HG03521 (cell line): ENCODE measurements around the gene EIF4EBP2.

Source experiments
- ATAC-seq: cut with Tn5 transposase; IDR thresholded peaks from one replicate; pipeline ENCODE4 v1.9.1; 2021; ENCODE audit warnings: mild to moderate bottlenecking, moderate library complexity; ENCODE audit not compliant: unreplicated experiment

Gene EIF4EBP2

DNA sequence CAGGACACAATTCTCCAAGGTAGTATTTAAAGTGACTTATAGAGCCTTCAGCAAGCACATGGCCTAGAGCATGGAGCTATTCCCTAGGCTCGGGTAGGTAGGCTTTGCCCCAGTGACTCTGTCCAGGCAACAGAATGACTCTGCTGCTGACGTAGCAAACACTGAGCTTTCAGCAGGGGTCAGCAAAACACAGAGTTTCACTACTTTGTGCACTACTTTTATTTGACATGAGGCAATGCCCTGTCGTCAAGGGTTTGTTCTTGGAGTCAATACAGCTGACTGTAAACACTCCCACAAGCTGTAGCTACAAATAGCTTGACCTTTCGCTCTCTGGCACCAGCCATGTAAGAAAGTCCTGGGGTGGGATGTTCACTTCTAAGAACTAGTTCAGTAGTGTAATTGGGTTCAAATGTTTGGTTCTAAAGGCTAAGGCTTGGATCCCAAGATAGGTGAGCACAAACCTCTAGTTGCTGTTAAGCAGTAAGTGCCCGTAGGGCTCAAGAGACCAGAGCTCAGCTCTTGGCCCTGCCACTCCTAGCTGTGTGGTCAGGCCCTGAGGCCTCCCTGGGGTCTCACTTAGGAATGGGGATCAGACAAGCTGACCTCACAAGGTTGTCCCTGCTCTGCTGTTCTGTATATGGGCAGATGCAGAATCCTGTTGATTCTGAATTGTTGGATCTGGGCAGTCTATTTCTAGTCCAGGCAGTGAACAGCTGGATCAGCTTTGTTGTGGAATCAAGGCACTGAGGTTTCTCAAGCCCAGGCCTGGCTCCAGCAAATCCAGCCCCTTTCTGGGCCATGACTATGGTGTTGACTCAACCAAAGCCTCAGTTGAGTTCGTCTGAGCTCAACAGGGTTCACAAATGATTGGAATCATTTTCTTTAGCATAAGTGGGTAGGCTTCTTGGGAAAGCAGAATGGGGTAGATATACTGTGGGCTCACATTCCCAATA, 26.8 kb downstream of the EIF4EBP2 start:
- no peak for ATAC-seq

DNA sequence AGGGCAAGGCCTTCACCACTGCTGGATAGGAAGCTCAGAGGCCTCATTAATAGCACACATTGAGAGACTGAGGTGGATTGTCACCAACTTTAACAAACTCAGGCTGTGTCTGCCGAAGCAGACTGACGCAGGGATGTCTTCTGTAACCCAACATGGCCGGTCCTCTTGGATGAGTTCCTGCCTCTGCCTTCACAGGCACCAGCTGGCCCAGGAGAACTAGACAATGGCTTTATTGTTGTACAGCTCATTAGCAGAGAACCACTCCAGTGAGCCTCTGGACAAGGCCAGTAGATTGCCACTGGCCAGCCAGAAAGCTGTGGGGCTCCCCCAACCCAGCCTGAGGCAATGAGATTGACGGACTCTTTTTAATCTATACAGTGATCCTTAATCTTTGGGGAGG, 28.2 kb downstream of the EIF4EBP2 start:
- no peak for ATAC-seq

DNA sequence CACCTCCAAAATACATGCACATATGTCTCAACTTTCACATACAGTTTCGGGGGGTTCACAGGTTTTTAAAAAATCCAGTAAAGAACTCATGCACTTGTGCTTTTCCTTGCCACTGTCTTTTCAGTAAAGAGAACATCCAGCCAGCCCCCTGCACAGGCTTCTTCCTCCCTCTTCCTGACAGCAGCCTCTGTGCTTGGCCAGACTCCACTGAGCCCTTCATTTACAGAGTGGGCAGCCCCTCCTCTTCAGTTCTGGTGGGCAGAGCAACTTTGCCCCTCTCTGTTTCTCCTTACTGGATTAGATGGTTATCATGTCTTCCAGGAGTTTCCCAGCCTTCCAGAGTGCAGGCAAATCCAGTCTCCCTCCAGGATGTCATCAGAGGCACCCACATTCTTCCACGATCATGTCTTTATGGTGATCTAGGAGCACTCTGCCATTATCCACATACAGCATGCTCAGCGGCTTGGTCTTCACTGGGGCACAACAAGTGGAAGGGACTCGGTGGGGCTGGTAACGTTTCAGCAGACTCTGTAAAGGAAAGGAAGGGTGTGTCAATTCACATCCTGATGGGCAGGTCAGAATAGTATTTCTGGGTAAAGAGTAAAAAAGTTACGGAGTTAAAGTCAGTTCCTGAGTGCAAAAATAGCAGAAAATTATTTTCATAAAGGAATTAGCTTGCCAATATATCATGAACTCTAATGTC, 28.8 kb downstream of the EIF4EBP2 start:
- no peak for ATAC-seq

DNA sequence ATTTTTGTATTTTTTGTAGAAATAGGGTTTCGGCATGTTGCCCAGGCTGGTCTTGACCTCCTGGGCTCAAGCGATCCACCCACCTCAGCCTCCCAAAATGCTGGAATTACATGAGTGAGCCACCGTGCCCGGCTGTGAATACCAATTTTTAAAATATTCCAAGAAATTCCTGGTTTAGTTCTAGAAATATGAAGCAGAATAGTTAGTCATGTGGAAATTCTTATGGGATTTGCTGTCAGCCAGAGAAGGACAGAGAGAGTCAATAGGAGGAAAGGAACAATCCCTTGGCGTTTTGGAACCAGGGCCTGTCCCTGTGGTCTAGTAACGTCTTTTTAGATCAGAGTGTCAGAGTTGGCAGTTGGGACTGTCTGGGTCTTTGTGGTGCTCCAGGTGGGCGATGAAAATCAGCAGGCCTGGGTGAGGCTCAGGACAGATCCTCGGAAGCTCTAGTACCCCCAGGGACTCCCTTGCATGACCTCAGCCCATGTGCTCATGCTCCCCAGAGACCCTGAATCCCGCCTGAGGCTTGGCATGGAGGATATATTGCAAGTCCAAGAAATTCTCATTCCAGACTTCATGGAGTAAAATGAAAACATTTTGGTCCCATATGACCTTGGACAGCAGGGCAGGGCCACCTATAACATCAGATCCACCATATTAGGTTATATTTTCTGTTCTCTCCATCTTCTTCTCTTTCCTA, 29.8 kb downstream of the EIF4EBP2 start:
- ATAC-seq: no peak

DNA sequence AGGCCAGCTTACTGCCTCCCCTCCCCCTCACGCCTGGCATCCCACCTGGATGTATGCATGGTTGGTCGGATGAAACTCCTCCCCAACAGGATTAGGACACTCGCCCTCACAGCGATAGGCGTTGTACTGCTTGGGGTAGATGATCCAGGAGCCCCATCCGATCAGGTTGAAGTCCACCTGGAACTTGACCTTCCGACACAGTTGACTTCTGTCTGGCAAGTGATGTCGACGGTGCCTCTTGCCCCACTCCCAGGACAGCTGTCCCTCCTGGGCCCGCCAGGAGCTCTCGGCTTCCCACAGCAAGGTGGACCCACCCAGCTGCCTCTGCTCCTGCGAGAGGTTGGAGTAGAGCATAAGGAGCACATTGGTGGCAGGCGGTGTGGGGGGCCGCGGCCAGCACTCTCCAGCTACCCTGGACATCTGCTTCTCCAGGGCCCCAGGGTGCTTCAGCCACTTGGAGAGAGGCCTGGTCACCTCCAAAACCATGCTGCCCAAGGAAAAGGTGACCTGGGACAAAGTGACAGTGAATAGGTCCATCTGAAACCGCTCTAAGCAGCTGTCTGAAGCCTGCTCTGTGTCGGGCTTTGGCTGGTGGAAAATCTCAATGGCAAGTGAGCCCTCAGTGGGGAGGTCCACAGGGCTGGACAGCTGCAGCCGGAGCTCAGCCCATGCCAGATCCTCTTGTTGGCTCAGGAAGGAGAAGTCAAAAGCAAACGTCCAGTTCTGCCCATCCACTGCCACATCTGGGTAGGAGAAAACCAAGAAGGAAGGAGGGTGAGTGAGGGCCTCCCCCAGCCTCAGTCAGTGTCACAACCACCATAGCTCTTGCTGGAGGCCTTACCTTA, 31.5 kb downstream of the EIF4EBP2 start:
- ATAC-seq: no peak

DNA sequence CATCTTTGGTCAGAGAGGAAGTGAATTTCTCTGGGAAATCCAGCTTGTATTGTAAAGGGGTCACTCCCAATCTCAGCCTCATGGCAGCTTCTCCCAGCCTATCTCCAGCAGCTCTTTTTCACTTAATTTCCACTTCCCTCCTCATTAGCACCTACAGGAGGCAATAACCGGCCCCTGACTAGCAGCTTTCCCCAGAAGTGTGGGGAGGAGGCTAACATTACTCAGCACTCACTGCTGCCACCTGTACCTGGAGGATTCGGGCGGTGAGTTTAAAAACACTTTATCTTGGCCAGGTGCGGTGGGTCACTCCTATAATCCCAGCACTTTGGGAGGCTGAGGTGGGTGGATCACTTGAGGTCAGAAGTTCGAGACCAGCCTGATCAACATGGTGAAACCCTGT, 33.8 kb downstream of the EIF4EBP2 start:
- no peak for ATAC-seq

DNA sequence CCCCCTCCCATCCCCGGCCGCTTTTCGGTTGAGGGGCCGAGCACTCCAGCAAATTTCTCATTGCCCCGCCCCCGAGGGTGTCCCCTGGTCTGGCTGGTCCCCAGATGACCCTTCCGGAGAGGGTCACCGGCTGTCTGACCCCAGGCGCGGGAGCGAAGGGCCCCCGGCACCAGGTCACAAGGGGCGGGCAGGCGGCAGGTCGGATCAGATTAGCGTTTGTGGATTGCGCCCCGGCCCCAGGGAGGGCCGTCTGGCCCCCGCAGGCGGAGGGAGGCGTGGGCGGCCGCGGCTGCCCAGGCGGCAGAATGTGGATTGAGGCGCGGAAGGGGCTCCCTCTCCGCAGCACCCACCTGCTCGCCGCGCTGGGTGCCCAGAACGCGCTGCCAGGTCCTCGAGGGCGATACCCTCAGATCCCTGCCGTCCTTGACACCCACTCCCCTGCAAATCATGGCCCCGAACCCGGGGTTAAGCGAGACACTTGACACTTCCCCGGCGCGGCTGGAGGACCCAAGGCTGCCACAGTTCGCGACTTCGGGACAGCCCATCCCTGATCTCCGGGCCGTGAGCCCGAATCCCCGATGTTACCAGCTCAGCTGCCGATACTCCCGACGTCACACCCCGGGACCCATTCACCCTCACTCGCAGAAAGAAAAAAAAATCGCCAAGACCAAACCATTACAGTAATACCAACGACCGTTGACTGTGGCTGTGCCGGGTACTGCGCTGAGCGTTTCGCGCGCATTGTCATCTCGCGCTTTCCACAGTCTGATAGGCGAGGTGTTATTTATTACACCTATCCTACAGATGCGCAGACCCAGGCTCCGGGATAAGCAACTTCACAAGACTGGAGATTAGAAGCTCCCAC, 36.6 kb downstream of the EIF4EBP2 start:
- ATAC-seq: no peak

DNA sequence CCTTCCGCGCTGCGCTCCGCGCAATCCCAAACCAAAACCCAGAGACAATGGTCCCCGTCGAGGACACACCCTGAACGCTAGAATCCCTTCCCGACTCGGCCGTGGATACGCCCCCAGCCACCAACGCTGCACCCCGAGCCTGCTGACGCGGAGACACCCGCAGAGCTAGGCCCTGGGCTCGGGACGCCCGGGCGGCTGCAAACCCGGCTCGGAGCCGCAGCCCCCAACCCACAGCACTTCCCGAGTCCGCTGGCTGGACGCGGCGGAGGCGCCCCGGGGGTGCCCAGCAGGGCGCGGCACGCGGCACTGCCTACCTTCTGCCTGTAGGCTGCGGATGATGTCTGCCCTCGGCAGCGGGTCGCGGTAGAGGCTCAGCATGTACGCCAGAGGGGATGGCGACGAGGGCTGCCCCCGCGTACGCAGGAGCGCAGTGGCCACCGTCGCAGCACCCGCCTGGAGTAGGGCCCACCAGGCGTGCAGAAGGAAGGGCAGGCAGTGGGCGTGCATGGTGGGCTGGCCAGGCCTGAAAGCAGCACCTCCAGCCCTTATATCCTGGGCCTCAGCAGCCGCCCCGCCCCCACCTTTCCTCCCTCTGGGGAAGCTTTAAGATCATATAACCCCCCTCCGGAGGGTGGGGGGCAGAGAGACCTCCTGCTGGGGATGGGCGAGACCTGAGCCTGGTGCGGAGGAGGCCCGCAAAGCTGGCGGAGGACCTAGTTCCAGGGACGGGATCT, 37.4 kb downstream of the EIF4EBP2 start, which contains the start of gene NODAL:
Gene NODAL (minus strand): TSS at position 521 of the 734 bp plus-strand sequence. CDS start 14 bp downstream, at position 507.
- no peak for ATAC-seq

DNA sequence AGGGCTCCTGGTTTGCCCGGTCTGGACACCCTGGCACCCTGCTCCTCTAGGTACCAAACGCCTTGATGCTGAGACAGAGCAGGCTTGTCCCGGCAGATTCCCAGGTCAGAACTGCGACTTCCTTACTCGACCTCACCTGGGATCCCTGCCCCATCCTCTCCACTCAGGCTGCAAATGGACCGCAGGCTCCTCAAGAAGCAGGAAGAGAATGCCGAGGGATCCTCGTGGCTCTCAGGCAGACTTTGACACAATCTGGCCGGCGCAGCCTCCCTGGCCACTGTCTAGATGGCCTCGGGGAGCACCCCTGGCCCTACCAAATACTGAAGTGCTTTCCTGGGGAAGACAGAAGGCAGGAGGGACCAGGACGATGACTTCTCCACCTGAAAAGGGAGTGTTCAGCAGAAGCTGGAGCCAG, 38.0 kb downstream of the EIF4EBP2 start:
- no peak for ATAC-seq

DNA sequence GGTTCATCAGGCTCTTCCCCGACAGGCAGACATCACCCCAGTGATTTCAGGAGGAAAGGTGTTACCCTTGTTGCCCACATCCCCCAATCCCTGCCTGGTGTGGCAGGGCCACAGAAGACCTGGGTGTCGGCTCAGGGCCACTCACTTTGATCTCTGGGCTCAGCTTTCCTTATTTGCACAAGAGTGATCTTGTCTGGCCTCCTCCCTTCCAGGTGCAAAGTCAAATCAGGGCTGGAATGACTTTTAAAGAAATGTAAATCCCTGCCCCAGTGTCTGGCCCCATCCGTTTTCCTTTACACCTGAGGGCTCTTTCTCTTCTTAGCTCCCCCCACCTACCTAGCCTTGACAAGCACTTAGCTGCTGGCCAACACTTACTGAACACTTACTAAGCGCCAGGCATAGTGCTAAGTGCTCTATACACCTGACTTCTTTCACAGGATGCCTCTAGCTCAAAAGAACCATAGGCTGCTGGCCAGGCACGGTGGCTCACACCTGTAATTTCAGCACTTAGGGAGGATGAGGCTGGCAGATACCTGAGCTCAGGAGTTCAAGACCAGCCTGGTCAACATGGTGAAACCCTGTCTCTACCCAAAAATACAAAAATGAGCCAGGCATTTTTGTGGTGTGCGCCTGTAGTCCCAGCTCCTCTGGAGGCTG, 38.5 kb downstream of the EIF4EBP2 start:
- no peak for ATAC-seq

DNA sequence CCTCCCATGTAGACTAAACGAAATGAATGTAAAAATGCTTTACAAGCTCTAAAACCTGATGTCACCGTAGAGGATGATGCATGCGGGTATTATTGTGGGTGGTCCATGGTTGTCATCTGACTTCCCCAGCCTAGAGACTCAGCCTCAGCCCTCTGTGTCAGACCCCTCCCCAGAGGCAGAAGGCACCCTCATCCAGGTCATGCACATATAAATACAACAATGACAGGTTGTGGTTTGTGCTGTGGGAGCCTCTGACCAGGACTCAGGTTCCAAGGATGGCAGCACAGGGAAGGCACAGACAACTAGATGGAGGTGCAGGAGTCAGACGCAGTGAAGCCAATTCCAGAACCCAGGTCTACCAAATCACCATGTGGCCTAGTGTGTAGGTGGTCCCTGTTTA, 40.8 kb downstream of the EIF4EBP2 start:
- ATAC-seq: no peak

DNA sequence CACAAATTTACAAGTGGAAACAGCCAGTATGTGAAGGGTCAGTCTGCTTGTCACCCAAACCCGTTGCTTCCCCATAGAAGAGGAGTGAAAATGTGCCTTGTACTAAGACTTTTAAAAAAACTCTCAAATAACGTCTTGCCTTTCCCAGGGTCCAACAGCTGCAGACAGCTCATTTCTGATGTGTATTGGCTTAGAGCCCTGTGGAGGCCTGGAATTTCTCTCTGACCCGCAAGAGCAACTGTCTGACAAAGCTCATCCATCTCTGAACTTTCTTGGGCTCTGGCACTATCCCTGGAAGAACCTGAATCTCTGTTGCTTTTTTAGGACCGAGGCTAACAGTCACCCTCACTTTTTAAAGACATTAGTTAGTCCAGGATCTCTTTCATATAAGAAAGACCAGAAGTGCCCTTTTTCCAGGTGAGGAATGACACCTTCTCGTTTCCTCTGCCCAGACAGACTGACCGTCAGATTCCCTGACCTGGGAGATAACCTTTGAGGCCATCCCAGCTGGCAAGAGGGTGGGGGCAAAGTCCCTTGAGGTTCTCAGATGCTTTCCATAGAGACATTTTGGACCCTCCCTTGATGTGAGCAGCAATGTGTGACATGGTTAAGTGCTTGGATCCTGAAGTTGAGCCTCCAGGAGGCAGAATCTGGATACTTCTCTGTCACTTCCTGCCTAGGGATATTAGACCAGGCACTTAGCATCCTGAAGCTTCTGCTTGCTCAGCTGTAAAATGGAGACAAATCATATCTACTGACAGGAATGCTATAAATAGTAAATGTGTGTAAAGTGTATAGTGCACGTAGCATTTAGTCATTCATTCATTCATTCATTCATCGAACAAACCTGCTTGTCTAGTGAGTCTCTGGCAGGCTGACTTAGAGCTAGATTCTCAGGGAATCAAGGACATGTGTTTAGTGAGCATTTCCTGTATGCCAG, 42.0 kb downstream of the EIF4EBP2 start:
- no peak for ATAC-seq

DNA sequence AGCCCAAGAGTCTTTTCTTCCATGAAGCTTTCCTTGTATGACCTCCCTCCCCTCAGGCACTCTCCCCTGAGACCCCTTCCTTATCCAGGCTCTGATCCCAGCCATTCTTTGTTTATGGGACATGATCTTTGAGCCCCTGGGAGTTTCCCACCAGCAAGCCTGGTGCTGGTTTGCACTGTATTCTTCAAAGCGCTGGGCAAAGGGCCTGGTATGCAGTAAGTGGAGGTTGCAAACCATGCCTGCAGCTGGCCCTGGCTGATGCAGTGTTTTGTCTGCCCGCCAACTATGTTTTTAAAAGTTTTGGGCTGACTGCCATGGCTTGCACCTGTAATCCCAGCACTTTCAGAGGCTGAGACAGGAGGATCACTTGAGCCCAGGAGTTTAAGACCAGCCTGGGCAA, 44.3 kb downstream of the EIF4EBP2 start:
- ATAC-seq: no peak

DNA sequence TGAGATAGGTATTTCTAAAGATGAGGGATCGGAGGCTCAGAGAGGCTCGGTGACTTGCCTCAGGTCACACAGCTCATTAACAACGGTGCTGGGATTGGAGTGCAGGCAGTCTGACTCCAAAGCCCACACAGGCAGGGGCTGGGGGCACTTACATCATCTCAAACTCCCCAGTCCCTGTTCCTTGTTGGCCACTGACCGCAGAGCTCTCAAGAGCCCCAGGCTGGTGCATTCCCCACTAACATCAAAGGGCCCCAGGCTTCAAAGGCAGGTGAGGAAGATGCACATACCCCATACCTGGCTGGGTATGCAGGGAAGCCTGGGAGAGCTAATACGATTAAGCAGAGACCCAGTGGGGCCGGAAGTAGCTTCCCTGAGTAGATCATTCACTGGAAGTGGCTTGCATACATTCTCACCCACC, 51.3 kb downstream of the EIF4EBP2 start:
- no peak for ATAC-seq

DNA sequence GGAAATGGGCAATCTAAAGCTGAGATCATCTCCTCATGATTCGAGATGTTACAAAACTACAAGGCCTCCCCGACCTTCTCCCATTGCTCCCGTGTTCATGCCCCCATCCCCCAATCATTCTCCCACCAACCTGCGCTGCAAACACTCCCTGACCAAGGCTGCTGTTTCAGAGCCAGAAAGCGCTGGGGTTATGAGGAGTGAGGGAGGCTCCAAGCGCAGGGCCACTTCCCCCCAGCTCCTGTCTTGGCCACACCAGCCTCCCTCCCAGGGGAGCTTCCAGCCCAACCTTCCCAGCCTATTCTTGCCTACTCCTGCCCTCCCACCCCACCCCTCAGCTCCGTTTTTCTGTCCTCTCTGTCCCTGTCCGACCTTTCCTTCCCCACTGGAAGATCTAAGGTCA, 52.2 kb downstream of the EIF4EBP2 start:
- ATAC-seq: no peak

DNA sequence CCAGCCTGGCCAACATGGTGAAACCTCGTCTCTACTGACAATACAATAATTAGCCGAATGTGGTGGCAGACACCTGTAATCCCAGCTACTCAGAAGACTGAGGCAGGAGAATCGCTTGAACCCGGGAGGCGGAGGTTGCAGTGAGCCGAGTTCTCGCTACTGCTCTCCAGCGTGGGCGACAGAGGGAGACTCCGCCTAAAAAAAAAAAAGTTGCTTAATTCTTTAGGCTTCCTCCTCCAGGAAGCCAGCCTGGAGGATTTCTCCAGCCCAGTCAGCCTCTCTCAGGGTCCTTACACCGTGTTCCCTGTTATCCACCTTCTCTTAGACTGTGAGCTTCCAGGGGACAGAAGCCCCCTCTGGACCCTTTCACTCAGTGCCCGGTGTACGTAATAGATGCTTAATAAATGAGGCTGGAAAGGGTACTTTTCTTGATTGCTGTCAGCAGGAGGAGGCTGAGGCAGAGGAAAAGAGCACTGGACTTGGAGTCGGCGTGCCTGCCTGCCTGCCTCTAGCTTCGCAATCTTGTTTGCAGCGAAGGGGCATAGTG, 53.9 kb downstream of the EIF4EBP2 start:
- ATAC-seq: no peak
